GM19328 (cell line): ENCODE data around the gene ZBTB7C.
A peak's percentile ranks its signal among the peaks of the same experiment; 100 is the strongest.
"Not testable (repeated sequence)": the region's sequence is repeated elsewhere in the genome, so short reads cannot be mapped to it uniquely, and the experiment has no call there.

Experiments used
- ATAC-seq: cut with Tn5 transposase; IDR thresholded peaks from one replicate; pipeline ENCODE4 v1.9.1; 2021; ENCODE audit warnings: mild to moderate bottlenecking, moderate library complexity; ENCODE audit not compliant: unreplicated experiment

Gene ZBTB7C

GRCh38 chr18:48408727-48409590 is at the start of gene ZBTB7C:
TSS of gene ZBTB7C (minus strand) at chr18:48409383.
- no peak for ATAC-seq

- ATAC-seq, result no peak
These were observed 47.7 kb upstream of the ZBTB7C start for GRCh38 chr18:48456838-48457237.

GRCh38 chr18:48455555-48456478 is 46.6 kb upstream of the ZBTB7C start:
- ATAC-seq, result no peak

DNA sequence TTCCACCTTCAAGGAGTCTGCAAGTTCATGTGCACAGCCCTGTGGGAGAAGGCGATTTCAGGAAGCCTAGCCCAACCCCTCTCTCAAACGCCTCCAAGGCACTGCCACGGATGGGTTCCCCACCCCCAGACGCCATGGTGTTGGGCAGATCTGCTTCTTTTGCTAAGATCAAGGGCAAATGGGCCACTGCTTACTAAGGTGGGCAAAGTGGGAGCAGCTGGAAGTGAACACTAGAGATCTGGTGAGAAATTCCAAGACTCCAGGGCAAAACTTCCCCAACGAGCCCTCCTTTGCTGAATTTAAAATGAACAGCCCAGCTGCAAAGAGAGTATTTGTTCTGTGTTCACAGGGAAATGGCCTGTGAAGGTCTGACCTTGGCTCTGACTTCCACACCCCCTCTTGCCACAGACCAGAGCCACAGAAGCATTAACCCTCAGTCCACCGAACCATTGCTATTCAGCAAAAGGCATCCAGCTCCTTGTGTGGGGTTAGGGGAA is 45.1 kb upstream of the ZBTB7C start:
- no peak for ATAC-seq

GRCh38 chr18:48453330-48454066 is 44.3 kb upstream of the ZBTB7C start:
- ATAC-seq, result no peak

DNA sequence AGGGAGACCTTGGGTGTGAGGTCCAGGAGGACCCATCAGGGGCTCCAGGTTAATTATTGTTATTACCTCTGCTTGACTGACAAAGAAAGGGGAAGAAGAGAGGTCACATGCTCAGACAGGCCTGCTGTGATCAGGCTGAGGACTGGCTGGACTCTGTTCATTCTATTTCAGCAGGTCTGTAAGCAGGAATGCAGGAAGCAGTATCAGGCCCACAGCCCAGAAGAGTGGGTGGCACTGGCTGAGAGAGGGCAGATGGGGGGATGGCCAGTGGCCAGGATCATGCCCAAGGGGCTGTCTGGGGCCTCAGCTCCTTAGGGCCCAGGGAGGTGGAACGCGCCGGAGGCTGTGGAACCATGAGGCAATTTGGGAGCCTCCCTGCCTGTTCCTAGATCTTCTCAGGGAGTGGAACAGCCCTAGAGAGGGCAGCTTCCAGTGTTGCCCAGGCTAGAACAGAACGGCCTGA is 43.7 kb upstream of the ZBTB7C start:
- ATAC-seq, result no peak

DNA sequence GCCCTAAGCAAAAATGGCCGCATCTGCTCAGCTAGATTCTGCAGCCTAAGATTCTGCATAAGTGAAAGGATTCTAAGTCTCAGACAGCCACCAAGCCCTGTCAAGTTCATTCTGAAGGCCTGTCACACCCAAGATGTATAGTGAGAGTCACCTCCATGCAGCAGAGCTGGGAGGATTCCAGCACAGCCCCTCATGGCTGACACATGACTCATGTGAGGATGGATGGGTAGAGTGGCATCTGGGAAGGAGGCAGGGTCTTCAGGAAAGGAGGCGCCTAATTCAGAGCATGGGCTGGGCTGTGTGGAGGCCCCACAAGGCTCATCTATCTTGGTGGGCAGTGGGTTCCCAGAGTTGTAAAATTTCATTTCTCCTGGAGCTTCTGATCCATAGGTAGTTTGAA is 41.5 kb upstream of the ZBTB7C start:
- no peak for ATAC-seq

GRCh38 chr18:48446582-48447225 is 37.5 kb upstream of the ZBTB7C start:
- no peak for ATAC-seq

DNA sequence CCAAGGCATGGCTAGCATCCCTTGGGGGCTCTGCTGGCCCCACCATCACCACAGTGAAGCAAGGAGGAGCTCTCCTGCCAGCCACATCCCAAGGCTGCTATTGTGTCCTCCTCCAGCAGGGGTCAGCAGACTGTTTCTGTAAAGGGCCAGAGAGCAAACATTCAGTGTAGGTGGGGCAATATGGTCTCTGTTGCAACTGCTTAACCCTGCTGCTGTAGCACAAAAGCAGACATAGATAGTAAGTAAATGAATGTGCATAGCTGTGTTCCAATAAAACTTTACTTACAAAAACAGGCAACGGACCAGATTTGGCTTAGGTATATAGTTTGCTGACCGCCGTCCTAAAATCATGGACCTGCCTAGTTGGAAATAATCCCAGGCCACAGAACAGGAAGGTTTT is 36.4 kb upstream of the ZBTB7C start:
- ATAC-seq, result peak; percentile 68

GRCh38 chr18:48442761-48443160 is 33.6 kb upstream of the ZBTB7C start:
- ATAC-seq, result no peak

- ATAC-seq, result no peak
These were observed 32.3 kb upstream of the ZBTB7C start for GRCh38 chr18:48441405-48441881.

DNA sequence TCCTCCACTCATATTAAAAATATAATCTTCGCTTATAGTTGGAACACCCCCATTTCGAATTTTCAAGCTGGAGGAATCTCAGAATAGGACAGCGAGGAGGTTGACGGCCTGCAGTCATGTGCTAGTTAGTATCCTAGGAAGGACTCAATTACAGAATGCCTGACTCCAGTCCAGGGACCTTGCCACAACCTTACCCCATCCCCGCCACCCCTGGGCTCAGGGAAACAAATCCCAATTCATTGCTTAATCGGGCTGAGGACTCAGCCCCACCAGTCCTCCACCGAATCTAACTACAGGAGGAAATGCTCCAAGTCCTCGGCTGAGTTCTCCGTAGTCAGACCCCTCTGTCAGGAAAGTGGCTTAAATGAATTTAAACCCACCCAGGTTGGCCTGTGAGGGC is 31.7 kb upstream of the ZBTB7C start:
- no peak for ATAC-seq

DNA sequence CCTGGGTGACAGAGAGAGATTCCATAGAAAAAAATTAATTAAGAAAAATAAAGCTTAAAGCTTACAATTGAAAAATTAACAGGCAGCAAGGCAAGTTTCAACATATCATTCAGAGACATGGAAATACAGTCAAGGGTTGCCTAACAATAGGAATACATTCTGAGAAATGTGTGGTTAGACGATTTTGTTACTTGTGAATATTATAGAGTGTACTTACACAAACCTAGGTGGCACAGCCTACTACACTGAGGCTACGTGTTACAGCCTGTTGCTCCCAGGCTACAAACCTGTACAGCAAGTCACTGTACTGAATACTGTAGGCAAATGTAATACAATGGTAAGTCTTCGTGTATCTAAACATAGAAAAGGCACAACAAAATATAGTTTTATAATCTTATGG is 27.7 kb upstream of the ZBTB7C start:
- no peak for ATAC-seq

DNA sequence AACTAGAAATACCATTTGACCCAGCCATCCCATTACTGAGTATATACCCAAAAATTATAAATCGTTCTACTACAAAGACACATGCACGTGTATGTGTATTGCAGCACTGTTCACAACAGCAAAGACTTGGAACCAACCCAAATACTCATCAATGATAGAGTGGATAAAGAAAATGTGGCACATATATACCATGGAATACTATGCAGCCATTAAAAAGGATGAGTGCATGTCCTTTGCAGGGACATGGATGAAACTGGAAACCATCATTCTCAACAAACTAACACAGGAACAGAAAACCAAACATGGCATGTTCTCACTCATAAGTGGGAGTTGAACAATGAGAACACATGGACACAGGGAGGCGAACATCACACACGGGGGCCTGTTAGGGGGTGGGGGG is 25.2 kb upstream of the ZBTB7C start:
- ATAC-seq, result not testable (repeated sequence)

DNA sequence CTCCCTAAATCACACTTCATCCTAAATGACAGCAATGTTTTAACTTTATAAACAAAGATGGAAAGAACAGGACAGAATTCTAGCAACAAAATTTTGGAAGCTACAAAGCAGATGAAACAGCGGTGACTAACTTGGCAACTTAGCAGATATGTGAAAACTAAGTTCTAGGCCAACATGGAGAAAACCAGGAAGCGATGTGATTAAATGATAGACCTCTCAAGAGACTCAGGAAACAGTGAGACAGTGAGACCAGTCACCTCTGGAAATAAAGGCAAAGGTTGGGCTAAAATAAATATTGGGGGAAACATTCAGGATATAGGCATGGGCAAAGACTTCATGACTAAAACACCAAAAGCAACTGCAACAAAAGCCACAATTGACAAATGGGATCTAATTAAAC is 24.4 kb upstream of the ZBTB7C start:
- ATAC-seq, result no peak

DNA sequence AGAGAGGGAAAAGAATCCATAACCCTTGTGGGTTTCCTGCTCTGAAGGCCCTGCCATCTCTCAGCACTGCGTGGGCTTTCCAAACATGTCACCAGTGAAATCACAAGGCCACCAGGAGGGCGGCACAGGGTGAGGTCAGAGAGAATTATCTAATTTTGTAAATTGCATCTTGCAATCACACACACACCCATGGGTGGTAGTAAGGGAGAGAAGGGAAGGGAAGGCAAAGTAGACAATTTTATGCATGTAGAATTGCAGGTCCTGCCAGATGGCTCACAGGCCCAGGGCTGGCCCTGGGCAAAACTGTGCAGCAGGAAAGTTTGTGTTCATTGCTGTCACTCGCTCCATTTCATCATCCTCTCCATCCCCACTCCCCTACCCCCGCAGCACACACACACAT is 21.0 kb upstream of the ZBTB7C start:
- no peak for ATAC-seq

- ATAC-seq, result no peak
These were observed 19.4 kb upstream of the ZBTB7C start for GRCh38 chr18:48428475-48429177.

DNA sequence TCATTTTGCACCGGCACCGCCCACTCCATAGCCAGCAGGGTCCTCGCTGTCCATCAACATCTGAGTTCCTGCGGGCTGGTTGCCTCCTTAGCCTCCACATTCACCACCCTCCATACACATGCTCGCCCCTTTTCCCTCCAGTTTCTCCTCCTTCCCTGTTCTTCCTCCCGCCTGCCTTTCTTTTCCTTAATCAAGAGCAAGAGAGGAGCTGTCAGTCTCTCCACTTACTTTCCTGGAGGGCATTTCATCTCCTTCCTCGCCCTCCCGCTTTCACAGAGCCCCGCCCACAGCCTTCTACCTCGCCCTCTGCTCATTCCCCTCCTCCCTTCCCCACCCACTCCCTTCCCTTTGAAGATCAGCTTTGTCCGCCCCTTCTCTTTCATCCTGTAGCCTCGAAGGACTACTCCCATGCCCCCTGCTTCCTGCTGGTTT is 13.8 kb upstream of the ZBTB7C start:
- no peak for ATAC-seq

- ATAC-seq, result no peak
These were observed 10.3 kb upstream of the ZBTB7C start for GRCh38 chr18:48419277-48420022.
